HG03175 (cell line): ENCODE data around the gene PRUNE2.

Experiments
- ATAC-seq: cut with Tn5 transposase; IDR thresholded peaks from one replicate; pipeline ENCODE4 v1.9.1; 2021; ENCODE audit warnings: mild to moderate bottlenecking, moderate library complexity; ENCODE audit not compliant: unreplicated experiment

PRUNE2 gene

GRCh38 chr9:76737154-76737902 is 168.6 kb downstream of the PRUNE2 start:
- no peak for ATAC-seq

- no peak for ATAC-seq
Measured at GRCh38 chr9:76734716-76735115, 171.2 kb downstream of the PRUNE2 start.

GRCh38 chr9:76733096-76733495 is 172.8 kb downstream of the PRUNE2 start:
- no peak for ATAC-seq

GRCh38 chr9:76732341-76732958 is 173.5 kb downstream of the PRUNE2 start:
- no peak for ATAC-seq

GRCh38 chr9:76730801-76731200 is 175.1 kb downstream of the PRUNE2 start:
- ATAC-seq: no peak

GRCh38 chr9:76729980-76730737 is 175.8 kb downstream of the PRUNE2 start:
- ATAC-seq: no peak

GRCh38 chr9:76729116-76729515 is 176.8 kb downstream of the PRUNE2 start:
- no peak for ATAC-seq

- ATAC-seq: no peak
Measured at GRCh38 chr9:76725885-76726284, 180.0 kb downstream of the PRUNE2 start.

GRCh38 chr9:76725011-76725546 is 180.8 kb downstream of the PRUNE2 start:
- no peak for ATAC-seq

GRCh38 chr9:76720245-76720644 is 185.7 kb downstream of the PRUNE2 start:
- ATAC-seq: no peak

GRCh38 chr9:76718166-76718565 is 187.7 kb downstream of the PRUNE2 start:
- no peak for ATAC-seq

- no peak for ATAC-seq
Measured at GRCh38 chr9:76717613-76718012, 188.3 kb downstream of the PRUNE2 start.

- no peak for ATAC-seq
Measured at GRCh38 chr9:76717176-76717575, 188.7 kb downstream of the PRUNE2 start.

- ATAC-seq: no peak
Measured at GRCh38 chr9:76716085-76716672, 189.7 kb downstream of the PRUNE2 start.

- no peak for ATAC-seq
Measured at GRCh38 chr9:76713381-76713780, 192.5 kb downstream of the PRUNE2 start.

- ATAC-seq: no peak
Measured at GRCh38 chr9:76709020-76709419, 196.9 kb downstream of the PRUNE2 start.

GRCh38 chr9:76707510-76707909 is 198.4 kb downstream of the PRUNE2 start:
- ATAC-seq: no peak

- no peak for ATAC-seq
Measured at GRCh38 chr9:76704593-76705204, 201.2 kb downstream of the PRUNE2 start.

GRCh38 chr9:76703270-76703669 is 202.6 kb downstream of the PRUNE2 start:
- ATAC-seq: no peak

GRCh38 chr9:76701441-76702039 is 204.4 kb downstream of the PRUNE2 start:
- no peak for ATAC-seq
